Measurements from ENCODE around the gene GALNT17. TPM values are rescaled to one million over a fixed set of nuclear protein-coding genes. Genes with fewer than 3 reads are reported as not detected.

GALNT17 gene
- total and polyA plus RNA-seq, 5 experiments from 2014 or later = not detected

GRCh38 chr7:71135116-71135515, 3.2 kb downstream of the GALNT17 start:
- ATAC-seq (no peak), DNase-seq (no peak)
- peaks cover 0 to 14% (median 6%) of the 10 kb centered on the region in 9 donors for H3K9me3 Mint-ChIP-seq
- H3K36me3 Mint-ChIP-seq = peaks cover 0 to 6% (median 0%) of the 10 kb centered on the region in 3 donors
- H3K4me1 Mint-ChIP-seq = peaks cover 0 to 3% (median 3%) of the 10 kb centered on the region in 4 donors
- POLR2A ChIA-PET = no interaction called here
- no peak overlapping the region for H3K4me3 Mint-ChIP-seq
- H3K27ac Mint-ChIP-seq = no peak overlapping the region
- H3K27me3 Mint-ChIP-seq = peaks cover 7 to 33% (median 29%) of the 10 kb centered on the region in 5 donors

- POLR2A ChIA-PET = no interaction called here
- Mint-ChIP-seq H3K27me3 (peaks cover 7 to 28% (median 24%) of the 10 kb centered on the region in 5 donors), H3K9me3 (peaks cover 0 to 14% (median 6%) of the 10 kb centered on the region in 9 donors), H3K4me3 (no peak overlapping the region), H3K4me1 (peaks cover 0 to 3% (median 2%) of the 10 kb centered on the region in 4 donors), H3K27ac (no peak overlapping the region), H3K36me3 (peaks cover 0 to 5% (median 0%) of the 10 kb centered on the region in 3 donors)
- ATAC-seq = no peak
- DNase-seq = no peak
These were observed 3.7 kb downstream of the GALNT17 start for GRCh38 chr7:71135663-71136062.

GRCh38 chr7:71137479-71137878, 5.5 kb downstream of the GALNT17 start:
- Mint-ChIP-seq H3K27ac (no peak overlapping the region), H3K4me3 (no peak overlapping the region), H3K36me3 (peaks cover 0 to 2% (median 0%) of the 10 kb centered on the region in 3 donors), H3K9me3 (peaks cover 0 to 19% (median 11%) of the 10 kb centered on the region in 9 donors), H3K4me1 (peaks cover 0 to 5% (median 0%) of the 10 kb centered on the region in 4 donors), H3K27me3 (peaks cover 6 to 19% (median 19%) of the 10 kb centered on the region in 5 donors)
- POLR2A ChIA-PET = no interaction called here
- DNase-seq = no peak
- no peak for ATAC-seq

- ATAC-seq = no peak
- Mint-ChIP-seq H3K27me3 (peaks cover 0 to 5% (median 0%) of the 10 kb centered on the region in 5 donors), H3K36me3 (peaks cover 0 to 6% (median 0%) of the 10 kb centered on the region in 3 donors), H3K4me3 (no peak overlapping the region), H3K9me3 (peaks cover 0 to 29% (median 17%) of the 10 kb centered on the region in 9 donors), H3K27ac (no peak overlapping the region), H3K4me1 (peaks cover 0 to 3% (median 0%) of the 10 kb centered on the region in 4 donors)
- POLR2A ChIA-PET = no interaction called here
- no peak for DNase-seq
These were observed 8.3 kb downstream of the GALNT17 start for GRCh38 chr7:71140264-71140663.

- peaks cover 2 to 32% (median 22%) of the 10 kb centered on the region in 9 donors for H3K9me3 Mint-ChIP-seq
- no peak overlapping the region for H3K27ac Mint-ChIP-seq
- H3K36me3 Mint-ChIP-seq = peaks cover 0 to 10% (median 0%) of the 10 kb centered on the region in 3 donors
- DNase-seq = no peak
- POLR2A ChIA-PET = no interaction called here
- H3K27me3 Mint-ChIP-seq = peaks cover 0 to 2% (median 0%) of the 10 kb centered on the region in 5 donors
- peaks cover 0 to 3% (median 0%) of the 10 kb centered on the region in 4 donors for H3K4me1 Mint-ChIP-seq
- no peak overlapping the region for H3K4me3 Mint-ChIP-seq
- ATAC-seq = no peak
These were observed 13.0 kb downstream of the GALNT17 start for GRCh38 chr7:71144963-71145362.

- Mint-ChIP-seq H3K36me3 (peaks cover 0 to 14% (median 0%) of the 10 kb centered on the region in 3 donors), H3K27me3 (peaks cover 0 to 2% (median 0%) of the 10 kb centered on the region in 5 donors), H3K27ac (no peak overlapping the region), H3K4me3 (no peak overlapping the region), H3K9me3 (peaks cover 3 to 38% (median 25%) of the 10 kb centered on the region in 9 donors), H3K4me1 (peaks cover 0 to 3% (median 0%) of the 10 kb centered on the region in 4 donors)
- DNase-seq (no peak), ATAC-seq (no peak)
- POLR2A ChIA-PET = no interaction called here
These were observed 14.3 kb downstream of the GALNT17 start for GRCh38 chr7:71145906-71146901.

- no peak overlapping the region for H3K27ac Mint-ChIP-seq
- peaks cover 0 to 34% (median 24%) of the 10 kb centered on the region in 9 donors for H3K9me3 Mint-ChIP-seq
- no peaks in the 10 kb centered on the region for H3K4me1 Mint-ChIP-seq
- ATAC-seq (no peak), DNase-seq (no peak)
- no peak overlapping the region for H3K4me3 Mint-ChIP-seq
- peaks cover 0 to 14% (median 0%) of the 10 kb centered on the region in 3 donors for H3K36me3 Mint-ChIP-seq
- POLR2A ChIA-PET = no interaction called here
- H3K27me3 Mint-ChIP-seq = no peaks in the 10 kb centered on the region
These were observed 16.2 kb downstream of the GALNT17 start for GRCh38 chr7:71148098-71148497.

GRCh38 chr7:71155236-71155635, 23.3 kb downstream of the GALNT17 start:
- Mint-ChIP-seq H3K4me3 (no peak overlapping the region), H3K27ac (no peak overlapping the region), H3K4me1 (no peaks in the 10 kb centered on the region), H3K9me3 (peaks cover 0 to 26% (median 17%) of the 10 kb centered on the region in 9 donors), H3K36me3 (peaks cover 0 to 10% (median 0%) of the 10 kb centered on the region in 3 donors), H3K27me3 (no peaks in the 10 kb centered on the region)
- POLR2A ChIA-PET = no interaction called here
- DNase-seq (no peak), ATAC-seq (no peak)

GRCh38 chr7:71157757-71158156, 25.8 kb downstream of the GALNT17 start:
- H3K4me1 Mint-ChIP-seq = no peaks in the 10 kb centered on the region
- H3K4me3 Mint-ChIP-seq = no peak overlapping the region
- peaks cover 0 to 8% (median 0%) of the 10 kb centered on the region in 3 donors for H3K36me3 Mint-ChIP-seq
- DNase-seq (no peak), ATAC-seq (no peak)
- no peaks in the 10 kb centered on the region for H3K27me3 Mint-ChIP-seq
- no peak overlapping the region for H3K27ac Mint-ChIP-seq
- POLR2A ChIA-PET = no interaction called here
- H3K9me3 Mint-ChIP-seq = peaks cover 0 to 25% (median 16%) of the 10 kb centered on the region in 9 donors

GRCh38 chr7:71165708-71166107, 33.8 kb downstream of the GALNT17 start:
- Mint-ChIP-seq H3K9me3 (peaks cover 2 to 17% (median 6%) of the 10 kb centered on the region in 9 donors), H3K27ac (no peak overlapping the region), H3K36me3 (no peaks in the 10 kb centered on the region), H3K27me3 (peaks cover 0 to 4% (median 0%) of the 10 kb centered on the region in 5 donors), H3K4me1 (no peaks in the 10 kb centered on the region), H3K4me3 (no peak overlapping the region)
- no peak for DNase-seq
- POLR2A ChIA-PET = no interaction called here
- ATAC-seq = no peak

- H3K36me3 Mint-ChIP-seq = no peaks in the 10 kb centered on the region
- POLR2A ChIA-PET = no interaction called here
- H3K27ac Mint-ChIP-seq = no peak overlapping the region
- H3K27me3 Mint-ChIP-seq = peaks cover 0 to 4% (median 0%) of the 10 kb centered on the region in 5 donors
- H3K4me1 Mint-ChIP-seq = no peaks in the 10 kb centered on the region
- DNase-seq = no peak
- no peak for ATAC-seq
- no peak overlapping the region for H3K4me3 Mint-ChIP-seq
- H3K9me3 Mint-ChIP-seq = peaks cover 0 to 26% (median 5%) of the 10 kb centered on the region in 9 donors
These were observed 39.5 kb downstream of the GALNT17 start for GRCh38 chr7:71171476-71171875.

- ATAC-seq (no peak), DNase-seq (no peak)
- Mint-ChIP-seq H3K4me3 (no peak overlapping the region), H3K4me1 (no peaks in the 10 kb centered on the region), H3K9me3 (peaks cover 0 to 35% (median 7%) of the 10 kb centered on the region in 9 donors), H3K27ac (no peak overlapping the region), H3K27me3 (peaks cover 0 to 4% (median 0%) of the 10 kb centered on the region in 5 donors), H3K36me3 (no peaks in the 10 kb centered on the region)
- POLR2A ChIA-PET = no interaction called here
These were observed 42.0 kb downstream of the GALNT17 start for GRCh38 chr7:71173955-71174354.

GRCh38 chr7:71182438-71182935, 50.5 kb downstream of the GALNT17 start:
- Mint-ChIP-seq H3K4me1 (no peaks in the 10 kb centered on the region), H3K4me3 (no peak overlapping the region), H3K9me3 (peaks cover 3 to 18% (median 9%) of the 10 kb centered on the region in 9 donors), H3K27ac (no peak overlapping the region), H3K36me3 (peaks cover 0 to 5% (median 0%) of the 10 kb centered on the region in 3 donors), H3K27me3 (no peaks in the 10 kb centered on the region)
- no peak for DNase-seq
- no peak for ATAC-seq
- POLR2A ChIA-PET = no interaction called here

All from naive thymus-derived CD8-positive, alpha-beta T cell (primary cell).